CD8-positive, alpha-beta memory T cell (primary cell): ENCODE data around the gene C8B. TPM values are rescaled to one million over a fixed set of nuclear protein-coding genes. Genes with fewer than 3 reads are reported as not detected.

Experiments used
- CTCF ChIA-PET: fragments of 350-600 bp; sonication (Branson Sonifier 250); formaldehyde crosslinking; loops from one replicate; lab custom pipeline; 2021; ENCODE audit warnings: antibody characterized with exemption; lab: Charles Lee
- POLR2A ChIA-PET: fragments of 350-600 bp; sonication (Branson Sonifier 250); formaldehyde crosslinking; loops from one replicate; lab custom pipeline; 2021; ENCODE audit warnings: antibody characterized with exemption; lab: Charles Lee
- DNase-seq, 5 donors: peaks; one replicate each; pipeline versions ENCODE4 v3.0.0 to v3.0.0-alpha.2; 2020 to 2022; ENCODE audit warnings: mixed read lengths in 1 of 5
- H3K27ac ChIP-seq: one replicate; pipeline ENCODE4 v1.7.0; 2013; ENCODE audit warnings: low read depth, mild to moderate bottlenecking, low read length, moderate library complexity
- H3K27me3 ChIP-seq: 2 replicates; pipeline ENCODE4 v1.7.0; 2013; ENCODE audit warnings: low read length, mild to moderate bottlenecking; ENCODE audit not compliant: insufficient read depth, poor library complexity, severe bottlenecking
- H3K36me3 ChIP-seq: 2 replicates; pipeline ENCODE4 v1.7.0; 2013; ENCODE audit warnings: mild to moderate bottlenecking, low read length, moderate library complexity; ENCODE audit not compliant: insufficient read depth
- H3K4me1 ChIP-seq: 2 replicates; pipeline ENCODE4 v1.7.0; 2013; ENCODE audit warnings: mild to moderate bottlenecking, low read length, moderate library complexity; ENCODE audit not compliant: insufficient read depth
- H3K4me3 ChIP-seq: 2 replicates; pipeline ENCODE4 v1.7.0; 2013; ENCODE audit warnings: mild to moderate bottlenecking, low read length
- H3K9me3 ChIP-seq: 2 replicates; pipeline ENCODE4 v1.7.0; 2013; ENCODE audit warnings: mild to moderate bottlenecking, low read length
- H3K27ac Mint-ChIP-seq, 8 donors: one replicate each; pipeline ENCODE4 v1.8.0; 2020 to 2021; ENCODE audit warnings: mixed read lengths in 8 of 8, mild to moderate bottlenecking in 6 of 8, inconsistent platforms in 3 of 8, moderate library complexity in 3 of 8
- H3K27me3 Mint-ChIP-seq, 2 donors: one replicate each; pipeline ENCODE4 v1.8.0; 2020 to 2021; ENCODE audit warnings: mixed read lengths in 2 of 2, mild to moderate bottlenecking in 1 of 2, moderate library complexity in 1 of 2
- H3K36me3 Mint-ChIP-seq, 3 donors: one replicate each; pipeline ENCODE4 v1.8.0; 2020 to 2021; ENCODE audit warnings: mixed read lengths in 3 of 3, inconsistent platforms in 1 of 3, mild to moderate bottlenecking in 1 of 3
- H3K4me1 Mint-ChIP-seq, 3 donors: one replicate each; pipeline ENCODE4 v1.8.0; 2020 to 2021; ENCODE audit warnings: mixed read lengths in 3 of 3, inconsistent platforms in 1 of 3, mild to moderate bottlenecking in 1 of 3
- H3K4me3 Mint-ChIP-seq, 7 donors: one replicate each; pipeline ENCODE4 v1.8.0; 2020 to 2021; ENCODE audit warnings: mixed read lengths in 7 of 7, mild to moderate bottlenecking in 6 of 7, moderate library complexity in 4 of 7, inconsistent platforms in 2 of 7
- H3K9me3 Mint-ChIP-seq, 5 donors: one replicate each; pipeline ENCODE4 v1.8.0; 2020 to 2022; ENCODE audit warnings: mixed read lengths in 5 of 5, mild to moderate bottlenecking in 3 of 5, moderate library complexity in 2 of 5, inconsistent platforms in 1 of 5
- polyA plus RNA-seq: library from polyadenylated mRNA; unstranded; fragments of 300-500 nt; fragmentation: Illumina TruSeq; gene quantifications from one replicate; pipeline ENCODE4 v1.2.3, GENCODE V29; 2021
- total RNA-seq, 2 experiments: library from RNA; stranded (reverse); gene quantifications; one replicate each; pipeline ENCODE4 v1.2.3, GENCODE V29; 2021

The C8B gene
- total and polyA plus RNA-seq, 3 experiments from 2014 or later, result not detected

GRCh38 chr1:56967900-56968832 lies 2.4 kb upstream of the C8B start:
- H3K36me3 Mint-ChIP-seq, result no peaks in the 10 kb centered on the region
- Histone ChIP-seq H3K9me3 (no peaks in the 10 kb centered on the region), H3K4me3 (no peak overlapping the region), H3K36me3 (no peaks in the 10 kb centered on the region), H3K27me3 (no peaks in the 10 kb centered on the region), H3K27ac (no peak overlapping the region), H3K4me1 (no peaks in the 10 kb centered on the region)
- H3K4me1 Mint-ChIP-seq, result no peaks in the 10 kb centered on the region
- H3K27ac Mint-ChIP-seq, result no peak overlapping the region
- ChIA-PET POLR2A (no interaction called here), CTCF (no interaction called here)
- no peak for DNase-seq
- peaks cover 0 to 3% (median 3%) of the 10 kb centered on the region in 5 donors for H3K9me3 Mint-ChIP-seq
- H3K4me3 Mint-ChIP-seq, result no peak overlapping the region
- no peaks in the 10 kb centered on the region for H3K27me3 Mint-ChIP-seq

GRCh38 chr1:56967355-56967754 lies 1.5 kb upstream of the C8B start:
- H3K4me1 Mint-ChIP-seq, result no peaks in the 10 kb centered on the region
- no peak overlapping the region for H3K27ac Mint-ChIP-seq
- H3K27me3 Mint-ChIP-seq, result no peaks in the 10 kb centered on the region
- H3K36me3 Mint-ChIP-seq, result no peaks in the 10 kb centered on the region
- POLR2A ChIA-PET, result no interaction called here
- H3K27ac ChIP-seq, result no peak overlapping the region
- no peaks in the 10 kb centered on the region for H3K36me3 ChIP-seq
- H3K9me3 ChIP-seq, result no peaks in the 10 kb centered on the region
- no peak for DNase-seq
- CTCF ChIA-PET, result no interaction called here
- H3K4me1 ChIP-seq, result no peaks in the 10 kb centered on the region
- H3K9me3 Mint-ChIP-seq, result peaks cover 0 to 3% (median 3%) of the 10 kb centered on the region in 5 donors
- no peaks in the 10 kb centered on the region for H3K27me3 ChIP-seq
- H3K4me3 Mint-ChIP-seq, result no peak overlapping the region
- H3K4me3 ChIP-seq, result no peak overlapping the region

DNA sequence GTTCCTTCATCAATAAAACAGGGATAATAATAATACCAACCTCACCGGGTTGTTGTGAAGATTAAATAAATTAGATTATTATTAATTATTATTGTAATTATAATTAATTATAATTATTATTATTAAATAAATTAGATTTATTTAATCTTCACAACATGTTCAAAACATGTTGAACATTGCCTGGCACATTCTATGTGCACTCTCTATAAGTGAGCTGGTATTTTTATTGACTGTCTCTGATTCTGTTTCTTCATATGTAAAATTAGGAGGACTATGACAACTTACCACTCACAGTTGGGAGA lies 834 bp upstream of the C8B start:
- CTCF ChIA-PET, result no interaction called here
- H3K27ac Mint-ChIP-seq, result no peak overlapping the region
- H3K4me1 Mint-ChIP-seq, result no peaks in the 10 kb centered on the region
- H3K36me3 Mint-ChIP-seq, result no peaks in the 10 kb centered on the region
- H3K27me3 Mint-ChIP-seq, result no peaks in the 10 kb centered on the region
- H3K9me3 Mint-ChIP-seq, result peaks cover 0 to 3% (median 3%) of the 10 kb centered on the region in 5 donors
- Histone ChIP-seq H3K27ac (no peak overlapping the region), H3K4me3 (no peak overlapping the region), H3K36me3 (no peaks in the 10 kb centered on the region), H3K4me1 (no peaks in the 10 kb centered on the region), H3K27me3 (no peaks in the 10 kb centered on the region), H3K9me3 (no peaks in the 10 kb centered on the region)
- POLR2A ChIA-PET, result no interaction called here
- DNase-seq, result no peak
- no peak overlapping the region for H3K4me3 Mint-ChIP-seq

GRCh38 chr1:56965191-56965590 lies 624 bp downstream of the C8B start:
- no peaks in the 10 kb centered on the region for H3K9me3 ChIP-seq
- H3K4me3 ChIP-seq, result no peak overlapping the region
- H3K4me3 Mint-ChIP-seq, result no peak overlapping the region
- H3K36me3 ChIP-seq, result no peaks in the 10 kb centered on the region
- peaks cover 0 to 1% of the 10 kb centered on the region in 2 donors for H3K27me3 Mint-ChIP-seq
- H3K36me3 Mint-ChIP-seq, result no peaks in the 10 kb centered on the region
- no peak for DNase-seq
- ChIA-PET POLR2A (no interaction called here), CTCF (no interaction called here)
- no peaks in the 10 kb centered on the region for H3K27me3 ChIP-seq
- no peaks in the 10 kb centered on the region for H3K4me1 ChIP-seq
- no peak overlapping the region for H3K27ac ChIP-seq
- H3K9me3 Mint-ChIP-seq, result peaks cover 0 to 3% (median under 1%) of the 10 kb centered on the region in 5 donors
- H3K4me1 Mint-ChIP-seq, result no peaks in the 10 kb centered on the region
- H3K27ac Mint-ChIP-seq, result no peak overlapping the region

DNA sequence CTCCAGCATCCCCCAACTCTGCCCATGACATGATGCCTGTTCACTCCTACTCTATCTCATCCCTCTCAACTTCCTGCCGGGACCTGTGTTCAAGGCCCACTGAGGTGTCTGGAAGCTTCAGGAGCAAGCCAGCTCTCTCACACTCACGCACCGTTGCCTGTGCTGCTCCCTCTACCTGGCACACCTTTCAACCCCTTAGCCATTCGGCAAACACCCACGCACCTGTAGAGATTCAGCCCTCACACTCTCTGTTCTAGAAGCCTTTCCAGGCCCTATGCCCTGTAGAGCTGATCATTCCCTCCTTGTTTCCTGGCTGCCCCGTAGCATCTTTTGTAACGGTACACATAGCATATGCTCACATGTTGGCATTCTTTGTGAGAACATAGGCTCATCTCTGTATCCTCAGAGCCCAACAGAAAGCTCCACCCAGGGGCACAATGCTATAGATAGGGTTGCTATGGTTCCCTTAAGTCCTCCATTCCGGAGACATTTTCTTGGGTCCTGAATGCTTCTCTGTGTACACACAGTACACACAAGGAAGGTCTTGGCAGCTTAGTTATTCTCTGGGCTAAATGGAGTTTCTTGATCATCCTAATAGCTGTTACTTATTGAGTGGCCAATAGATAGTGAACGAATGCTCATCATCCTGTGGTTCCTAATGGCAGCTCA lies 1.3 kb downstream of the C8B start:
- ChIA-PET CTCF (no interaction called here), POLR2A (no interaction called here)
- DNase-seq, result no peak
- H3K4me3 Mint-ChIP-seq, result no peak overlapping the region
- H3K4me1 Mint-ChIP-seq, result no peaks in the 10 kb centered on the region
- no peak overlapping the region for H3K27ac ChIP-seq
- H3K9me3 ChIP-seq, result no peaks in the 10 kb centered on the region
- no peak overlapping the region for H3K4me3 ChIP-seq
- peaks cover 0 to 1% of the 10 kb centered on the region in 2 donors for H3K27me3 Mint-ChIP-seq
- no peaks in the 10 kb centered on the region for H3K27me3 ChIP-seq
- no peaks in the 10 kb centered on the region for H3K36me3 Mint-ChIP-seq
- H3K27ac Mint-ChIP-seq, result no peak overlapping the region
- no peaks in the 10 kb centered on the region for H3K36me3 ChIP-seq
- H3K9me3 Mint-ChIP-seq, result peaks cover 0 to 3% (median 0%) of the 10 kb centered on the region in 5 donors
- H3K4me1 ChIP-seq, result no peaks in the 10 kb centered on the region

- Histone ChIP-seq H3K4me3 (no peak overlapping the region), H3K36me3 (no peaks in the 10 kb centered on the region), H3K27ac (no peak overlapping the region), H3K9me3 (no peaks in the 10 kb centered on the region), H3K27me3 (no peaks in the 10 kb centered on the region), H3K4me1 (no peaks in the 10 kb centered on the region)
- Mint-ChIP-seq H3K4me1 (no peaks in the 10 kb centered on the region), H3K9me3 (peaks cover 0 to 3% (median 0%) of the 10 kb centered on the region in 5 donors), H3K36me3 (no peaks in the 10 kb centered on the region), H3K27ac (no peak overlapping the region), H3K4me3 (no peak overlapping the region), H3K27me3 (peaks cover 0 to 1% of the 10 kb centered on the region in 2 donors)
- no peak for DNase-seq
- CTCF ChIA-PET, result no interaction called here
- POLR2A ChIA-PET, result no interaction called here
Observed at GRCh38 chr1:56963667-56964066, 2.1 kb downstream of the C8B start.

DNA sequence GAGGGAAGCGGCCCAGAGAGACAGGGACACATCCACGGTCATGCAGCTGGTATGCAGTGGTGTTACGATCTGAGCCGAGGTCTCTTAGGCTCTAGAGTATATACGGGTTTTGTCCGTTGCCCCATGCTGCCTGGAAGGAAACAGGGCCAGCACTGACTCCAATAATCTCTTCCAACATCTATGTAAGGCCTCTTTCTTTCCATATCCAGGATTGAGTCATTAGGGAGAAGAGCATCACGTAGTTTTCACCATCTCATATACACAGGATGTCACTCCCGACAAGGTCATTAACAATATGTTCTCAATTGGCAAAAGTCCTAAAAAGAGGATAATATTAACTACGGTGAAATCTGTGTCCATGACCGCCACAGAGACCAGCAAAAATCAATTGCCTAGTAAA lies 4.4 kb downstream of the C8B start:
- CTCF ChIA-PET, result no interaction called here
- POLR2A ChIA-PET, result no interaction called here
- H3K4me1 Mint-ChIP-seq, result no peaks in the 10 kb centered on the region

GRCh38 chr1:56958526-56958925 lies 7.3 kb downstream of the C8B start:
- H3K4me1 Mint-ChIP-seq, result peaks cover 0 to 5% (median 0%) of the 10 kb centered on the region in 3 donors
- CTCF ChIA-PET, result no interaction called here
- POLR2A ChIA-PET, result no interaction called here

More for the DNA sequence above, 4.4 kb downstream of the C8B start:
- DNase-seq, result no peak
- no peak overlapping the region for H3K27ac Mint-ChIP-seq
- no peaks in the 10 kb centered on the region for H3K36me3 Mint-ChIP-seq
- H3K4me3 ChIP-seq, result no peak overlapping the region
- H3K27me3 Mint-ChIP-seq, result peaks cover 1 to 6% of the 10 kb centered on the region in 2 donors
- no peak overlapping the region for H3K4me3 Mint-ChIP-seq
- no peak overlapping the region for H3K27ac ChIP-seq
- no peaks in the 10 kb centered on the region for H3K9me3 ChIP-seq
- H3K9me3 Mint-ChIP-seq, result peaks cover 0 to 3% (median 0%) of the 10 kb centered on the region in 5 donors
- H3K27me3 ChIP-seq, result no peaks in the 10 kb centered on the region
- no peaks in the 10 kb centered on the region for H3K4me1 ChIP-seq
- no peaks in the 10 kb centered on the region for H3K36me3 ChIP-seq

More at GRCh38 chr1:56958526-56958925, 7.3 kb downstream of the C8B start:
- Mint-ChIP-seq H3K27me3 (peaks cover 1 to 6% of the 10 kb centered on the region in 2 donors), H3K36me3 (no peaks in the 10 kb centered on the region), H3K9me3 (peaks cover 0 to 3% (median 0%) of the 10 kb centered on the region in 5 donors), H3K27ac (no peak overlapping the region), H3K4me3 (no peak overlapping the region)
- Histone ChIP-seq H3K27me3 (no peaks in the 10 kb centered on the region), H3K9me3 (no peaks in the 10 kb centered on the region), H3K4me3 (no peak overlapping the region), H3K27ac (no peak overlapping the region), H3K4me1 (no peaks in the 10 kb centered on the region), H3K36me3 (no peaks in the 10 kb centered on the region)
- no peak for DNase-seq
